T-helper 1 cell treated with Interleukin-12 subunit alpha and Interleukin-12 subunit beta and Interleukin-4 antibody, amounts not matched to agents 30 ng/mL and 1 ng/mL, for 36 hours (primary cell): ENCODE data around the gene JTB. TPM values are rescaled to one million over a fixed set of nuclear protein-coding genes. Genes with fewer than 3 reads are reported as not detected.

Experiments
- intact Hi-C: fragments of 100-400 bp; cut with micrococcal nuclease; formaldehyde crosslinking; loops from one replicate; pipeline ENCODE4 v1.15.1; 2024
- total RNA-seq: library from RNA; stranded (reverse); gene quantifications from 2 replicates; pipeline ENCODE4 v1.2.3, GENCODE V29; 2022

Gene JTB
- total RNA-seq, 1 donor from 2014 or later = 146 TPM

DNA sequence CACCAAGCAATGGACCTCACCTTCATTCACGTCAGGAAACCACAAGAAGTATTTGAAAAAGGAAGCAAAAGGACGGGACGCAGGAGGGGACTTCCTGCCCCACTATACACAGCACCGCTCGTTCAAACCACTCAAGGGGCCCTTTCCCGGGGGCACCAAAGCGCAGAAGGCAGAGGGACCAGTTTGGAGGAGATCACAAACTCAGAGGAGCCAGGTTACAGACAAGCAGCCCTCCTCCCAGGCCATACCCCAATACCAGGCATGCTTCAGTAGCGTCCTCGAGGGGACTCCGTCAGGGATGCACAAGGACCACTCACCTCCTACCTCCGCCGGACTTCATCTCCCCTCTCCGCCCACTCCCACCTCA is 19.7 kb downstream of the JTB start:
- intact Hi-C loops = loop anchor here (1.0 to 5.0 kb wide), 8 partner anchors 10 to 300 kb away; partner anchors contain the start of genes CREB3L4, INTS3, JTB and RPS27

DNA sequence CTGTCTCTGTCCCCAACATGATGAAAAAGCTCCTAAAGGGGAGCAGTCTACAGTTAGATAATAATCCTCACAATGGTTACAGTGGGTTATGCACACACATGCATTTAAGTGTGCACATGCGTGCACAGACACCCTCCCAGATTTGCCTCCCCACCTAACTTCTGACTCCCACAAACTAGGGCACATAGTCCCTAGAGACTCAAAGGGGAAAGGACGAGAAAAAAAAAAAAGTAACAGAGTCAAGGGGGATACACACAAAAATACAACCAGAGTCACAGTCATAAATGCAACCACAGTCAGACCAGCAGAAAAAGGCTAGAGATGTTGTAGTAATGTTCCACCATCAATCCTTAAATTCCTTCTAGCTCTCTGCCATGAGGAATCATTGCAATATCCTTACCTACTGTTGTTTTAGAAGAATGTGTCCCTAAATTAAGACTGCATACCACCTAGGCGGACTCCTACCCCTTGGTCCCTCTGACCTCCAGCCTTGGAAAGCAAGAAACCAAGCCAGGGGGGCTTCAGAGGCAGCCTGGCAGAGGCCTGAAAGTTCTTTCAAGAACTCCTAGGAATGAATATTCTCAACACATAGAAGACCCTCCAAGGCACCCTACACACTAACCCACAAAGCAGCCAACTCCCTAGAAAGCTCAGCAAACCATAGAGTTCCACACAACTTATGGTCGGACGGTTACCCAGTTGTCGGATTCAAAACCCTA is 20.3 kb downstream of the JTB start:
- intact Hi-C loops = loop anchor here (1.0 to 5.0 kb wide), 7 partner anchors 10 to 300 kb away; partner anchors contain the start of genes CREB3L4, INTS3, JTB and SNAPIN

DNA sequence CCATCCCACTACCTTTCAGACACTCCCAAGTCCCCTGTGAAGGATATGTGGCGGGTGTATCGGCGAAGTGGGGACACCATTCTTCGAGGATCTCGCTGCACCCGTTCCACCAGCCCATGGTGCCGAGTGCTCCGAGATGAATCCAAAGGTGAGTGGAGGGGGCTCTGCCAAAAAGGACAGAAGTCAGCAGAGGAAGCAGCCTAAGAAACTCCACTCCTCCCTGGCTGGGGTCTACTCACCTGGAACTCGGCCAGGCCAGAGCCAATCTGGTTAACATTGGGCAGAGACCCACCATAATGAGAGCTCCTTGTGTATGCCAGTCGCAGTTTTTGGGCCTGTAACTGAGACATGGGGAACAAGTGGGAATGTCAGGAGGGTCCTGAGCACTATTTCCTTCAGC is 22.6 kb downstream of the JTB start:
- intact Hi-C loops = loop anchor here (5.0 kb wide), 3 partner anchors 227 to 298 kb away; partner anchors contain the start of genes INTS3 and SNAPIN

DNA sequence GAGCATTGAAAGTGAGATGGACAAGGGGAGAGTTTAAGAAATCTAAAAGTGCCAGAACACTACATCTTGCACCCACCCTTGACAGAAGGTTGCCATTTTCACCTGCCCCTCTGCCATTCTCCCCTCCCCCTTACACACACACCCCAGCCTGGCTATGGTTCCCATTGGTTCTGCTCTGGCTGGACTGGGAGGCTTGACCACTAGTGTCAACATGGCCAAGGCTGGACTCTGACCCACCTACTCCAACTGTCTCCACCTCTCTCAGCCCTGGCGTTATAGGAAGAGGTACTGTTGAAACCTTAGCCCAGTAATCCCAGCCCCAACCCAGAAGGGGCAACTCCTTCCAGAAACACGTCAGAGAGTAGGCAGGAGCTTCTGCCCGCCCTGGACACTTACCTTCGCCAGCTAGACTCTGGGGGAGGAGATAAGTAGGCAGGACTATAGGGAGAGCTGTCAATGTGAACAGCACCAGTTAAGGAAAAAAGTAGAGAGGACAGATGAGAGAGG is 23.6 kb downstream of the JTB start:
- intact Hi-C loops = no loop called here

DNA sequence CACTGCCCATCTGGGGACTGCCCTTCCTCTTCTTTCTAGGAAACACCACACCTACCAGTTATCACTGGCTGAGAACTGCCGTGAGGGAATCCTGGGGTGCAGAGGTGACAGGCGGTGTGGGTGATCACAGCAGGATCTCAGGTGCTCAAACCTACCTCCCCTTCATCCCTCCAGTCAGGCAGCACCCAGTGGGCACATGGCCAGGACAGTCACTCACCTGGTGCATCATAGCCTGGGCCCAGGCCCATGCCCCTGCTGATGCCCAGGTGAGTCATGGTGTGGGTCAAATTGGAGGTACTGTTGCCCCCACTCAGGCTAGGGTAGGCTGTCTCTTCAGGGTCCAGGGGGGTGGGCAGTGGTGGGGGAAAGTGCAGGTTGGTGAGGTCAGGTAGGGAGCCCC is 25.7 kb downstream of the JTB start:
- intact Hi-C loops = no loop called here

DNA sequence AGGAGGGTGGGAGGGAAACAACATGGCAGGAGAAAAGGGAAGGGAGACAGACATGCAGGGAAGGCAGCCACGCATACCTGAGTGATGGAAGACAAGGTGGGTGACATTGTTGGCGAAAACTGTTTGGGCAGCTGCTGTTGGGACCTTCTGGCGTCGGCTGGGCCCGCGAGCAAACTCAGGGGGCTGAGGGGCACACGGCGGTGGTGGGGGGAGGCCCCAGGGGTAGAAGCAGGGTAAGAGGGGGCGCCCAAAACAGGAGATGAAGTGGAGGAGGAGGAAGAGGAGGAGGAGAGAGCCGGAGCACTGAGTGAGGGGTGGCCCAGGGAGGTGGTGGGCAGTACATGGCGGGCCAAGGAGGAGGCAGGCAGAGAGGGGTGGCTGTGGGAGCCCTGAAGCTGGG is 26.3 kb downstream of the JTB start:
- intact Hi-C loops = no loop called here

DNA sequence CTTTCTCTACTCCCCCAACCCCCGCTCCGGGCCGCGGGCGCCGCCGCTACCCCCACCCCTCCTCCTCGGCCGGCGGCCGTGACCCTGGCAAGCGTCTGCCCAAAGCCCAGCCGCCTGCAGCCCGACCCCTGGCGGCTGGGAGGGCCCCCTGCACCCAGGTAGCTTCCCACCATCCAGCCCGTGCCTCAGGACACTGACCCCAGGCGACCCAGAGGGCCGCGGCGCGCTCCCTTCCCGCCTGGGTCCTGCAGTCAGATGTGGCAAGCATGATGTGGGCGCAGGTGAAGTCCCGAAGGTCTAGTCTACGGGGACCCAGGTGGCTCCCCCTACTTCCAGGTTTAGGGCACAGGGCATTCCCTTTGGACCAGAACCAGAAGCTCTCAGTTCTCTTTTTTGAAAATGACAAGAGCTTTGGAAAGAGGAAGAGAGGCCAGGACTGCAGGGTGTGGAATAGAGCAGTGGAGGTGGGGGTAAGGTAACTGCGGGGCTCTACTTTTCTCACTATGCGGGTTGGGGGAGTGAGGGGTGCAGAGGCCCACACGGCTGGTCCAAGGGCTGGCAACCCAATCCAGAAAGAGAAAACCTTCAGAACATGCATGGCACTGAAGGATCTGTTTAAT is 30.7 kb downstream of the JTB start, which contains the start of gene DENND4B:
DENND4B (minus strand) TSS at position 97 of the 620 bp plus-strand sequence. CDS start 2,344 bp downstream, outside the sequence.
- intact Hi-C loops = loop anchor here (1.0 kb wide), 2 partner anchors 21 to 31 kb away; partner anchors contain the start of genes CREB3L4 and JTB

DNA sequence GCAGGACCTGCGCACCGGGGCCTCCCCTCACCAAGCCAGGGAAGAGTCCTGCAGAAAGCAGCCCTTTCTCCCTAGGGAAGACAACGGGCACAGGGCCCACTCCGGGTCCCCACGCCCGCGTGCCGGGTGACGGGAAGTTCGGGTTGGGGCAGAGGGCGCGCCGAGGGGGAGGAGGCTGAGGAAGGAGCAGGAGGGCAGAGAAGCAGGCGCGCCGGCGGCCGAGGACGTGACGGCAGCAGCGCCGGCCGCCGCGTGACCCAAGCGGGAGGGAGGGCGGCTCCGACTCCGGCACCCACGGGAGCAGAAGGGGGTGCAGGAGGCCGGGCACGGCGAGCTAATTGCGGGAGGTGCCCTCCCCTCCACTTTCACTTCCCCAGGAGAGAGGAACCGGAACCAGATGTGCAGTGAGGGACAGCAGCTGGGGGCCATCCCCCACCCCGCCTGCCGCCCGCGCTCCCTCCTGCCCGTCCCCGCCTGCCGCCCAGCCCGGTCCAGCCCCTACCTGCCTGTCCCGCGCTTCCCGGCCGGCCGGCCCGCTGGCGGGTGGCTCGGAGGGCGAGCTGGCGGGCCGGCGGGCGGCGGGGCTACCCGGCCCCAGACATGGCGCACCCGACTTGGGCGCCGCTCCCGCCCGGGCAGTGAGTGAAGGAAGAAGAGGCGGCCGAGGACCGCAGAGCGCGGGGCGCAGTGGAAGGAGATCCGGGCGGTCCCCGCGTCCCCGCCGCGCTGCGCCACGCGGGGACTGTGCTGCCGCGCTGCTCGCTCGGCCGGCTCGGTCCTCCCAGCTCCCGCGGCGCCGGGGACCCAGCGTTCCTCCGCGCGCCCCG is 31.5 kb downstream of the JTB start:
- intact Hi-C loops = loop anchor here (1.0 kb wide), 10 partner anchors 11 to 219 kb away; partner anchors contain the start of genes CREB3L4, JTB, RAB13 and RPS27

DNA sequence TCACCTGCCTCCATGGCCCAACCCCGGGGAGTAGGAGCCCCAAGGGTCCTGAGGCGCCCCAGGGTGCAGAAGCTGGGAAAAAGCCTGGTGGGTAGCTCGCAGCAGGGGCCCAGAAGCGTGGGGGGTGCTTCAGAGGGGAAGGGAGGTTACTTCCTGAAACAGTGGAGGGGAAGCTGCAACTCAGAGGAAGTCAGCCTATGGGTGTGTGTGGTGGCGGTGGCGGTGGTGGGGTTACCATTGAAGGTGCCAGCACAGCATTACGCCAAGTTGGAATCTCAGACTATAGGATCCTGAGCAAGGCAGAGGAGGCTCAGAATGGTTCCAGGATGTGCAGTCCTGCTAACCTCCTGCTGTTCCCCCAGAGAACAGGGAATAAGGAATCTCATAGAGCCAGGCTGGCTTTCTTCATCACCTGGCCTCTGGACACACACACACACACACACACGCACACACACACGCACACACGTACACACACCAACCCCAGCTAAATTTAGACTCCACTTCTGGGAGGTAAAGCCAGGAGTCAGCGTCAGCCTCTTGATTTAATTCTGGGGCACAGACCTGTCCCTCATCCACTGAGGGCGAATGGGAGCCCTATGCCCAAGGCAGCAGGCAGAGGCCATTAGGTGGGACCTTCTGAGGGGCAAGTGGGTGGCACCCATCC is 32.2 kb downstream of the JTB start:
- intact Hi-C loops = loop anchor here (1.0 kb wide), 8 partner anchors 12 to 218 kb away; partner anchors contain the start of genes RAB13, RPS27 and SLC39A1

DNA sequence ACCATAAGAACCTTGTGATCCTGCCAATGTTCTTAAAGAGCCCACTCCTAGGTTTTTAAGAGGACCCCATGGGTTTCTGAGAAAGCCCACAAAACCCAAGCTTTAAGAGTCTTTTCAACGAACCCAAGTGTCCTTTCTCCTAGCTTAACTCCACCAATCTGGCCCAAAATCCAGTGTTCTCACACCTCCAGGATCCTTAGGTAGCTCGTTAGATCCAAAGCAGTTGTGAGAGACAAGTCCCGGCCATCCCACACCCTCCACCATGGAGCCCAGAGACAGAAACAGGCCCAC is 32.7 kb downstream of the JTB start:
- intact Hi-C loops = loop anchor here (1.0 kb wide), 8 partner anchors 13 to 217 kb away; partner anchors contain the start of genes RAB13, RPS27 and SLC39A1

DNA sequence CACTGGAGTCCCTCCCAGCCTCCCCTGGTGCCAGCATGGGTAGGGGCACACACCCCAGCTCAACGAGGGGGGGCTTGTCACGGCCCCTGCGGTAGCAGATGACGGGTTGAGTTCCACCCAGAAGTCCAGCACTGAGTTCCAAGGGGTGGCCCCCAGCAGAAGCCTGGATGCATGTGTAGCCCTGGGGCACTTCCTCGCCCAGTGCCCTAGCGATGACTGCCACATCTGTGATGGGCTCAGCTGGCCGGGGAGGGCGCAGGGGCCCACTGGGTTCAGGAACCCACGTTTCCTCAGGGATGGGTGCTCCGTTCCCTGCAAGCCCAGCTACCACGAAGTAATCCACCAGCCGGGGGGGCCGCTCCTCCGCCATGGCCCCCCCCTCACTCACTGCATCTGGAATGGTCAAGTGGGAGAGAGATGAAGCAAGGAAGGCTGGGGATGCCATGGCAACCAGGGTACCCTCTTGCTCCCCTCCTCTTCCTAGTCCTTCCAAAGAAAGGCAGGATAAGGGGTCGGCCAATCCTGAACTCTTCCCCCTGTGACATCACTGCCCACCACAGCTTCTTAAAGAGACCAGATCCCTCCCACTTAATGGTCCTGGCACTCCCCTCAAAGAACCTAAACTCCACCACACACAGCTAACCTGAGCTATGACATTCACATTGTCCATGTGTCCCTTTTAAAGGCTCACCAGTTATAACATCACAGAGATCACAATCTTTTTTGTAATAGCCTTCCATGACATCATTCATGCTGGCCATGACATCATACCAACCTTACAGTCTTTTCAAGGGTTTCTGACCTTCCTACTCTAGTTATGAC is 33.3 kb downstream of the JTB start:
- intact Hi-C loops = no loop called here

DNA sequence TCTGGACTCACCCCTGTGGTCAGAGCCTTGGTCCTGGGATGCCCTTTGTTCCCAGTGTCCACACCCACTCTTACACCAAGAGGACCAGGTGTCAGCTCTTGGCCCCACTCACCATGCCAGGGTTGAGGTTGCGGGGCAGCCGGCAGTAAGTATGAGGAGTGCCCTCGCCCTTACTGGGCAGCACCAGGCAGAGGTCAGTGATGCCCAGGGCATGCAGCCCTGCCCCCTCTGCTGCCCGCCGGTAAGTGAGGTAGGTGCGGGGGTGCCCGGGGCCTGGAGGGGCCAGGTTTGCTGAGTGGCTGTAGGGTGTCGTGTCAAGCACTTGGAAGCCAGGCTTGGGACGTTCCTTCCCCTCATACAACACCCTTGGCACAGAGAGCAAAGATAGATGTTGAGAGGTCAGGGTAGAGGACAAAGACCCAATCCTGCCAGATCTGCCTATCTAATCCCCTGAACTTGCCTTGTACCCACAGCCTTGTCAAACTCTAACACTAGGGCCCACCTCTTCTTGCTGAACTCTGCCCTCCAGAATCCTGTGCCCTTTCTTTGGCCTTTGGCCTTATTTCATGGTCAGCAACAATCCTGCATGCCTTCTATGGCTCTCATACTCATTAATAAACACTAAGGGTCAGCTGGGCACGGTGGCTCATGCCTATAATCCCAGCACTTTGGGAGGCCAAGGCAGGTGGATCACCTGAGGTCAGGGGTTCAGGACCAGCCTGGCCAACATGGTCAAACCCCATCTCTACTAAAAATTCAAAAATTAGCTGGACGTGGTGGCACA is 34.5 kb downstream of the JTB start:
- intact Hi-C loops = no loop called here

DNA sequence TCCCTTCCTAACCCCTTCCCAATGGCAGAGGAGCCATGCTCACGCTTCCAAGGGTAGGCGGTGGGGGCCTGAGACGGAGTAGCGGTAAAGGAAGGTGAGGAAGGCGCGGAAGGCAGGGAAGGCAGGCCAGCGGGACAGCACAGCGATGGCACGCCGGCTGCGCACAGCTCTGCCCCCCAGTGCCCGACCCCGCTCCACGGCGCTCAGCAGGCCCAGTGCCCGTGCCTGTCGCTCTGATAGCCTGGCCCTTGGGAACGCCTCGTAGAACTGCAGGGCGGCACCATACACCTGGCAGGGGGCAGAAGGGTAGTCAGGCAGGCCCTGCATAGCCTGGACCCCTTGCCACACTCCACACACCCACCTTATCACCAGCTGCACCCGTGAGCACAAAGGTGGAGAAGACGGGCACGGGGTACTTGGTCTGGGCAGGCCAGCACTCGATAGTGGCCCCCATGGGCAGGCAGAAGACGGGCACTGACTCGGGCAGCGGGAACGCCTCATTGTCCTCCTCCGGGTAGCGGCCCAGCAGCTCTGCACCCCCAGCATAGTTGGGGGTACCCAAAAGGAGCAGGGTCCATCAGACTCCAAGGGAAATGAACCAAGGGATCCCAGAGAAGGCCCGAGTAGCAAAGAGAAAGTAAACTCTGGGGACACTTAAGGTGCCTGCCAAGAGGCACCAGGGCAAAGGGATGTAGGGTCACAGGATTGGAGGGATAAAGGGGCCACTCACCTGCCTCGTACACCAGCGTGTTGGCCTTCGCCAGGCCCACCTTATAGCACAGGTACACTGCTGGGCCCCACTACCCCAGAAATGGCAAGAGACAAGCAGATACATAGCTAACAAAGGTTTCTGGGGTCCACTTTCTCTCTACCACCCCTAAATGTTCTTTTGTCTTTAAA is 35.4 kb downstream of the JTB start:
- intact Hi-C loops = no loop called here

DNA sequence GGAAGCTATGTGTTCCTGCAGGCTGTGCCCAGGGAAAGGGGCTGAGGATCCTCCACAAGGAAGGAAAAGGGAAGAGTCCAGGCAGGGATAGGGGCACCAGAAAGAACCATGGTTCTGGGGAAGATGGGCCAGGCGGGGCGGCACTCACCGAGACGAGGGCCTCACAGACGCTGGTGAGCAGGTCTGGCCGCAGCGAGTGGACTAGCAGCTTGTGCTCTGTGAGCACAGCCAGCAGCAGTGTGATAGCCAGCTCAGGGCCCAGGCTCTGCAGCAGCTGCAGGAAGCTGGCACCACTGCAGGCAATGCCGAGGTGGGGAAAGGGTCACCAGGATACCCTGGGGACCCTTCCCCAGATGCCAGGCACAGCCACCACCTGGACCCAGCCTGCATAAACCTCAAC is 36.7 kb downstream of the JTB start:
- intact Hi-C loops = no loop called here

DNA sequence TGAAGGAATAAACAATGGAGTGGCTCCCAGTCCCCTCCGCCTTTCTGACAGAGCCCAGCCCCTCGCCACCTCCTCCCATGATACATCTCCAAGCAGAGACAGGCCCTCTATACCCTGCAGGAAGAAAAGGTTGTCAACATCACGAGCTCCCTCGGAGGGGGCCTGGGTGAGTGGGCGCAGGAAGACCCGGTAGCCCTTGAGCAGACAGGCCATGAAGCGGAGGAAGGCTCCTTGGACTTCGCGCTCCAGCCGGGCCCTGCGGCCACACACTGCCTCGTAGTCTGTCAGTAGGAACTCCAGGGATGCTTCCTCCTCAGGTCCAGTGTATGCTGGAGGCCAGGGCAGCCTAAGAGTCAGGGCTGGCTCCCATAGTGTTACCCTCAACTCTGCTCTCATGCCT is 38.0 kb downstream of the JTB start:
- intact Hi-C loops = no loop called here

DNA sequence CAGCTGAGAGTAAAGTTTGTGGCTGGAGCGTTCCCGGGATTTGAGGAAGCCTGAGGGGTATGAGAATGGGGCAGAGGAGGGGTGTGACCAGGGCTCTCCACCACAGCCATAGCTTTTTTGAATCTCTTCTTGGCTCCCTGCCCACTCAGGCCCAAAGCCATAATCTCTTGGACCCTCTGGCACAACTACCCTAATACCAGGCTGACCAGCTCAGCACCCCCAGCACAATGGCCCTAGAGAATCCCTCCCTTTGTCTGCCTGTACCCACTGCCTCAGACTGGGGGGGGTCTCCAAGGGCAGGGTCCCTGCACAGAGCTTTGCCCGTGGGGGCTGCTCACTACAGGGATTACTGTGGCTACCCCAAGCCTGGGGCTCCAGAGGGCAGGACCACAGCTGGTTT is 38.5 kb downstream of the JTB start:
- intact Hi-C loops = no loop called here

DNA sequence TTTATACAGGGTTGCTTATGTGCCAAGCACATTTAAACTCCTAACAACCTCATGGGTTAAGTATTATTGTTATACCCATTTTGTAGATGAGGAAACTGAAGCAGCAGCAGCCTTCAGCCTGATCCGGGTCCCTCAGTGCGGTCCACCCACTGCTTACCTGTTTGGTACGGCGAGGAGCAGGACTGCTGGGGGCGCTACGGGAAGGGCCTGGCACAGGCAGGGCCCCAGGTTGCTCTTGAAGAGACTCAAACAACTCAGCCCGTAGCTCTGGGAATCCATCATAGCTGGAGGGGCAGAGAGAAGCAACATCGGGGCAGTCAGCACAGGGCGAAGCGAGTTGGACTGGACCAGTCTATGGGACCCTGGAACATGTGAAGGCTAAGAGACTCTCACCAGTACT is 40.1 kb downstream of the JTB start:
- intact Hi-C loops = no loop called here
